Measurements from ENCODE around the gene OR52M1. TPM values are rescaled to one million over a fixed set of nuclear protein-coding genes. Genes with fewer than 3 reads are reported as not detected.
"Not testable (repeated sequence)": the region's sequence is repeated elsewhere in the genome, so short reads cannot be mapped to it uniquely, and the experiment has no call there.

The OR52M1 gene
- total RNA-seq, 1 donor from 2014 or later: not detected

- Mint-ChIP-seq H3K4me3 (ENCODE audit: unreplicated experiment) (no peak overlapping the region), H3K36me3 (ENCODE audit: low read depth) (no peaks in the 10 kb centered on the region), H3K27me3 (ENCODE audit: low read depth) (peaks cover 26% of the 10 kb centered on the region), H3K27ac (ENCODE audit: unreplicated experiment) (no peak overlapping the region), H3K9me3 (ENCODE audit: low read depth) (peaks cover 10% of the 10 kb centered on the region), H3K4me1 (ENCODE audit: low read depth) (no peaks in the 10 kb centered on the region)
- DNase-seq (ENCODE audit: low spot score): no peak
- TF ChIP-seq CTCF (IDR thresholded peaks at IDR 0.05): no peak
Measured at GRCh38 chr11:4527926-4528325, 17.1 kb upstream of the OR52M1 start.

DNA sequence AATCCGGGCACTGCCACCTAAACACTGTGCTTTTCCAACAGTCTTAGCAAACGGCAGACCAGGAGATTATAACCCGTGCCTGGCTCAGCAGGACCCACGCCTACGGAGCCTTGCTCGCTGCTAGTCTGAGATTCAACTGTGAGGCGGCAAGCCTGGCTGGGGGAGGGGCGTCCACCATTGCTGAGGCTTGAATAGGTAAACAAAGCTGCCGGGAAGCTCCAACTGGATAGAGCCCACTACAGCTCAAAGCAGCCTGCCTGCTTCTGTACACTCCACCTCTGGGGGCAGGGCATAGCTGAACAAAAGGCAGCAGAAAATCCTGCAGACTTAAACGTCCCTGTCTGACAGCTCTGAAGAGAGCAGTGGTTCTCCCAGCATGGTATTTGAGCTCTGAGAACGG lies 13.3 kb upstream of the OR52M1 start:
- H3K36me3 Mint-ChIP-seq (ENCODE audit: low read depth); H3K9me3 Mint-ChIP-seq (ENCODE audit: low read depth); H3K4me3 Mint-ChIP-seq (ENCODE audit: unreplicated experiment); H3K4me1 Mint-ChIP-seq (ENCODE audit: low read depth); H3K27ac Mint-ChIP-seq (ENCODE audit: unreplicated experiment); DNase-seq (ENCODE audit: low spot score): not testable (repeated sequence)
- peaks cover 19% of the 10 kb centered on the region for H3K27me3 Mint-ChIP-seq (ENCODE audit: low read depth)

DNA sequence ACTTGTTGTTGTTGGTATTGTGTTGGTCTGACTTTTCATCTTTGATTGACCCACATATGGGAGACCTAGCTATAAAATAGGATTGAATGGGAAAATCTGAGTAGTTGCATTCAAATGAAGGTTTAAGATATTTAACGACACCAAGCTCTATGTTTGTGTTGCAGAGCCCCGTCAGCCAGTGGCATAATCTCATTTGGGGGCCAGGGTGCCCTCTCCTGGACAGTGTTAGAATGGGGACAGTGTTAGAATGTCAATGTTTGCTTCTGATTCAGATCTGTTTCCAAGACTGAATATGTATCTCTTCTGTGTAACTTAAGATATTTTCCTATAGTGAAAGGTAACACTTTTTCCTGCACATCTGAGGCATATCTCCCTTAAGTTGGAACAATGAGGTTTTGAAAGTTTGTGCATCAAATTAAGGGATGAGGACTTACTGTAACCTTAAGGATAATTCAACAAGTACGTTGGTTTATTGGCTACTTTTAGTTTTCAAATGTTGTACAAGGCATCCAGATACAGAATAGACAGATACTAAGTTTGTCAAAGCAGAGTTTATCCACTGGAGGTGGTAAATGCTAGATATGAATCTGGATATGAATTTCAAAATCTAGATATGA lies 5.3 kb upstream of the OR52M1 start:
- DNase-seq (ENCODE audit: low spot score): no peak
- Mint-ChIP-seq H3K9me3 (ENCODE audit: low read depth) (no peaks in the 10 kb centered on the region), H3K36me3 (ENCODE audit: low read depth) (no peaks in the 10 kb centered on the region), H3K27me3 (ENCODE audit: low read depth) (peaks cover 25% of the 10 kb centered on the region), H3K27ac (ENCODE audit: unreplicated experiment) (no peak overlapping the region), H3K4me1 (ENCODE audit: low read depth) (no peaks in the 10 kb centered on the region), H3K4me3 (ENCODE audit: unreplicated experiment) (no peak overlapping the region)
- peak; percentile 81 for TF ChIP-seq CTCF (IDR thresholded peaks at IDR 0.05)

DNA sequence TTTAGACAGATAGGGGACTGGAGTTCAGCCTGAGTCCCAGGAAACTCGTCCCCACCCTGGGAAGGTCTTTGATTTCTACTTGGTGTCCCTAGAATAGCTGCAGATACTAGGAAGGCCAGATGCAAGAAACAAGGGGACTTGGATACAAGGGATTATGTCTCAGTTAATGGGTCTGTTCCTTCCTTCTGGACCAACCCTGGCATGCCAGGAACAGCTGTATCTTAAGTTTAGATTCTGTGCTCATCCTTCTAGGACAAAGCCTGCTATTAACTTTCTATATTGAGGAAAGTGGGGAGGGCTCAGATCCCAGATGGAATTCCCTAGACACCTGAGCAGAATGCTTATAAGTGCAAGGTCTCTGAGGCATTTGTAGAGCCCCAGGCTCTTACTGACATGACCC lies 3.9 kb upstream of the OR52M1 start:
- Mint-ChIP-seq H3K27ac (ENCODE audit: unreplicated experiment) (no peak overlapping the region), H3K9me3 (ENCODE audit: low read depth) (no peaks in the 10 kb centered on the region), H3K4me3 (ENCODE audit: unreplicated experiment) (no peak overlapping the region), H3K36me3 (ENCODE audit: low read depth) (no peaks in the 10 kb centered on the region), H3K4me1 (ENCODE audit: low read depth) (no peaks in the 10 kb centered on the region), H3K27me3 (ENCODE audit: low read depth) (peaks cover 25% of the 10 kb centered on the region)
- TF ChIP-seq CTCF (IDR thresholded peaks at IDR 0.05): no peak
- no peak for DNase-seq (ENCODE audit: low spot score)

- H3K36me3 Mint-ChIP-seq (ENCODE audit: low read depth): no peaks in the 10 kb centered on the region
- H3K27me3 Mint-ChIP-seq (ENCODE audit: low read depth): peaks cover 20% of the 10 kb centered on the region
- no peak for DNase-seq (ENCODE audit: low spot score)
- H3K27ac Mint-ChIP-seq (ENCODE audit: unreplicated experiment): no peak overlapping the region
- no peak for TF ChIP-seq CTCF (IDR thresholded peaks at IDR 0.05)
- no peak overlapping the region for H3K4me3 Mint-ChIP-seq (ENCODE audit: unreplicated experiment)
- H3K4me1 Mint-ChIP-seq (ENCODE audit: low read depth): no peaks in the 10 kb centered on the region
- no peaks in the 10 kb centered on the region for H3K9me3 Mint-ChIP-seq (ENCODE audit: low read depth)
Measured at GRCh38 chr11:4543561-4543960, 1.4 kb upstream of the OR52M1 start.

DNA sequence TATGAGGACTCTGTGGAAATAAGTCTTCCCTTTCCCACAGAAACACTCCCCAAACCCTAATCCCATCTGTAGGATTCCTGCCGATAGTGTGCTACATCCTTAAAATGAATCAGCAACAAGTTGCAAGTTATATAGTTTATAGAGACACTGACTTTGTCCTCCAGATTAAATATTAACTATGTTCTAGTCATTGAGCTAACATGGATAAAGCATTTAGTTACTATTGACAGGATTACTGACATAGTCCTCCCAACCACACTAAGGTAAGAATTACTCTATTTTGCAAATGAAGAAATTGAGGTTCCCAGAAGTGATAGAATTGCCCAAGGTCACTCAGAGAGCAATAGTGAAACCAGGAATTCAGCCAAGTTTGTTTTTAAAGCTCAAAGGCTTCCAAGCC lies 1.9 kb downstream of the OR52M1 start:
- no peak for DNase-seq (ENCODE audit: low spot score)
- H3K9me3 Mint-ChIP-seq (ENCODE audit: low read depth): peaks cover 8% of the 10 kb centered on the region

More for the DNA sequence above, 1.9 kb downstream of the OR52M1 start:
- no peak overlapping the region for H3K27ac Mint-ChIP-seq (ENCODE audit: unreplicated experiment)
- peaks cover 10% of the 10 kb centered on the region for H3K27me3 Mint-ChIP-seq (ENCODE audit: low read depth)
- no peak for TF ChIP-seq CTCF (IDR thresholded peaks at IDR 0.05)
- no peaks in the 10 kb centered on the region for H3K4me1 Mint-ChIP-seq (ENCODE audit: low read depth)
- H3K36me3 Mint-ChIP-seq (ENCODE audit: low read depth): no peaks in the 10 kb centered on the region
- no peak overlapping the region for H3K4me3 Mint-ChIP-seq (ENCODE audit: unreplicated experiment)
